ENCODE data around the gene PPP1R9A.
A peak's percentile ranks its signal among the peaks of the same experiment; 100 is the strongest.
"Not testable (repeated sequence)": the region's sequence is repeated elsewhere in the genome, so short reads cannot be mapped to it uniquely, and the experiment has no call there.

The PPP1R9A gene

GRCh38 chr7:94969434-94970084, 62.2 kb downstream of the PPP1R9A start:
- in situ Hi-C loops (cut with HindIII; ENCODE audit: low pct_ligation_motif_present, low pct_unique_long_range_greater_than_20kb, low sequenced_read_pairs): no loop called here
- DNase-seq: peak; percentile 47

- peak; percentile 55 for DNase-seq
- in situ Hi-C loops (cut with HindIII; ENCODE audit: low pct_ligation_motif_present, low pct_unique_long_range_greater_than_20kb, low sequenced_read_pairs): no loop called here
Measured at GRCh38 chr7:94970085-94970576, 62.7 kb downstream of the PPP1R9A start.

GRCh38 chr7:94971051-94971867, 63.9 kb downstream of the PPP1R9A start:
- peak; percentile 90 for DNase-seq
- in situ Hi-C loops (cut with HindIII; ENCODE audit: low pct_ligation_motif_present, low pct_unique_long_range_greater_than_20kb, low sequenced_read_pairs): no loop called here

- in situ Hi-C loops (cut with HindIII; ENCODE audit: low pct_ligation_motif_present, low pct_unique_long_range_greater_than_20kb, low sequenced_read_pairs): no loop called here
- DNase-seq: peak; percentile 82
Measured at GRCh38 chr7:94972296-94972695, 64.9 kb downstream of the PPP1R9A start.

- DNase-seq: no peak
- in situ Hi-C loops (cut with HindIII; ENCODE audit: low pct_ligation_motif_present, low pct_unique_long_range_greater_than_20kb, low sequenced_read_pairs): no loop called here
Measured at GRCh38 chr7:94973844-94974243, 66.5 kb downstream of the PPP1R9A start.

GRCh38 chr7:94974423-94974822, 67.0 kb downstream of the PPP1R9A start:
- in situ Hi-C loops (cut with HindIII; ENCODE audit: low pct_ligation_motif_present, low pct_unique_long_range_greater_than_20kb, low sequenced_read_pairs): no loop called here
- DNase-seq: no peak

GRCh38 chr7:94975336-94975735, 67.9 kb downstream of the PPP1R9A start:
- in situ Hi-C loops (cut with HindIII; ENCODE audit: low pct_ligation_motif_present, low pct_unique_long_range_greater_than_20kb, low sequenced_read_pairs): no loop called here
- DNase-seq: peak; percentile 52

GRCh38 chr7:94980418-94981142, 73.2 kb downstream of the PPP1R9A start:
- DNase-seq: no peak
- in situ Hi-C loops (cut with HindIII; ENCODE audit: low pct_ligation_motif_present, low pct_unique_long_range_greater_than_20kb, low sequenced_read_pairs): no loop called here

- no peak for DNase-seq
- in situ Hi-C loops (cut with HindIII; ENCODE audit: low pct_ligation_motif_present, low pct_unique_long_range_greater_than_20kb, low sequenced_read_pairs): no loop called here
Measured at GRCh38 chr7:94995921-94996320, 88.5 kb downstream of the PPP1R9A start.

- in situ Hi-C loops (cut with HindIII; ENCODE audit: low pct_ligation_motif_present, low pct_unique_long_range_greater_than_20kb, low sequenced_read_pairs): no loop called here
- DNase-seq: no peak
Measured at GRCh38 chr7:94996369-94996768, 89.0 kb downstream of the PPP1R9A start.

GRCh38 chr7:94997547-94997946, 90.2 kb downstream of the PPP1R9A start:
- peak; percentile 87 for DNase-seq
- in situ Hi-C loops (cut with HindIII; ENCODE audit: low pct_ligation_motif_present, low pct_unique_long_range_greater_than_20kb, low sequenced_read_pairs): no loop called here

- in situ Hi-C loops (cut with HindIII; ENCODE audit: low pct_ligation_motif_present, low pct_unique_long_range_greater_than_20kb, low sequenced_read_pairs): no loop called here
Measured at GRCh38 chr7:94998266-94999068, 91.1 kb downstream of the PPP1R9A start.

GRCh38 chr7:94999069-94999351, 91.6 kb downstream of the PPP1R9A start:
- DNase-seq: no peak
- in situ Hi-C loops (cut with HindIII; ENCODE audit: low pct_ligation_motif_present, low pct_unique_long_range_greater_than_20kb, low sequenced_read_pairs): no loop called here

More at GRCh38 chr7:94998266-94999068, 91.1 kb downstream of the PPP1R9A start:
- DNase-seq: no peak

GRCh38 chr7:94999601-95000000, 92.2 kb downstream of the PPP1R9A start:
- DNase-seq; in situ Hi-C loops (cut with HindIII; ENCODE audit: low pct_ligation_motif_present, low pct_unique_long_range_greater_than_20kb, low sequenced_read_pairs): not testable (repeated sequence)

- DNase-seq: no peak
- in situ Hi-C loops (cut with HindIII; ENCODE audit: low pct_ligation_motif_present, low pct_unique_long_range_greater_than_20kb, low sequenced_read_pairs): no loop called here
Measured at GRCh38 chr7:95001258-95001657, 93.9 kb downstream of the PPP1R9A start.

- in situ Hi-C loops (cut with HindIII; ENCODE audit: low pct_ligation_motif_present, low pct_unique_long_range_greater_than_20kb, low sequenced_read_pairs): no loop called here
- peak; percentile 56 for DNase-seq
Measured at GRCh38 chr7:95001815-95002561, 94.6 kb downstream of the PPP1R9A start.

- in situ Hi-C loops (cut with HindIII; ENCODE audit: low pct_ligation_motif_present, low pct_unique_long_range_greater_than_20kb, low sequenced_read_pairs): no loop called here
Measured at GRCh38 chr7:95002775-95003174, 95.4 kb downstream of the PPP1R9A start.

More at GRCh38 chr7:95002775-95003174, 95.4 kb downstream of the PPP1R9A start:
- DNase-seq: peak; percentile 59
